Ovary (tissue), 9 donors: Measurements from ENCODE around the gene SKAP2. TPM values are rescaled to one million over a fixed set of nuclear protein-coding genes. Genes with fewer than 3 reads are reported as not detected.

Source experiments
- DNase-seq, 5 donors: peaks; one replicate each; pipeline ENCODE4 v3.0.0-alpha.2; 2019 to 2020
- H3K27ac ChIP-seq, 2 donors: fragments of 200-600 bp; one replicate each; pipeline versions ENCODE4 v1.5.1 to v1.8.0; 2019 to 2022
- H3K27me3 ChIP-seq: fragments of 200-600 bp; one replicate; pipeline ENCODE4 v1.8.0; 2022
- H3K36me3 ChIP-seq: fragments of 200-600 bp; sonication (generic); one replicate; pipeline ENCODE4 v1.5.1; 2019
- H3K4me1 ChIP-seq: one replicate; pipeline ENCODE4 v1.8.1; 2013; ENCODE audit warnings: mild to moderate bottlenecking, moderate library complexity; ENCODE audit not compliant: insufficient read depth
- H3K4me3 ChIP-seq: fragments of 200-600 bp; sonication (generic); one replicate; pipeline ENCODE4 v1.5.1; 2017
- H3K9me3 ChIP-seq, 2 donors: fragments of 200-600 bp in 1 of 2; sonication (generic) in 1 of 2; one replicate each; pipeline versions ENCODE4 v1.5.1 to v1.8.1; 2013 to 2019; ENCODE audit warnings: mild to moderate bottlenecking in 1 of 2, moderate library complexity in 1 of 2
- EP300 ChIP-seq: sonication (generic); formaldehyde crosslinking; IDR thresholded peaks from one replicate; pipeline ENCODE4 v1.6.1; 2017; ENCODE audit warnings: antibody characterized with exemption
- POLR2A ChIP-seq: fragments of 450-650 bp; IDR thresholded peaks from one replicate; pipeline ENCODE4 v1.6.1; 2017; ENCODE audit warnings: antibody characterized with exemption, mild to moderate bottlenecking, moderate library complexity
- WGBS, 3 donors: extraction: QIAGEN DNeasy Blood & Tissue Kit in 1 of 3; methylation state at CpG; one replicate each; pipeline versions ENCODE4 v1.1.5 to v1.1.7; 2013 to 2017; 5-methylcytosine and 5-hydroxymethylcytosine counted together
- intact Hi-C, 4 donors: fragments of 100-400 bp; cut with DNase I; formaldehyde crosslinking; loops; one replicate each; pipeline versions ENCODE4 v1.11.0 to v1.15.1; 2022 to 2023
- polyA plus RNA-seq, 2 donors: library from polyadenylated mRNA; stranded (reverse); fragments of 200-250 nt in 1 of 2; fragments of 350-450 nt in 1 of 2; fragmentation: Illumina TruSeq in 1 of 2; extraction: RNeasy Lipid Tissue Mini Kit (QIAGEN cat#74804) in 1 of 2; gene quantifications; one replicate each; pipeline ENCODE4 v1.2.3, GENCODE V29; 2013 to 2014
- total RNA-seq, 7 donors: library from RNA; depleted of rRNA in 2 of 7; stranded (reverse); fragments of >200 nt in 2 of 7; fragmentation: NEBNext Ultra II Directional in 3 of 7; extraction: Animal tissue kit (Norgen Biotek cat#: 25700) in 3 of 7; gene quantifications; one replicate each; pipeline versions ENCODE4 v1.1.0 to v1.2.4, GENCODE V29; 2016 to 2023
- TF ChIP-seq, protein P1 (sequence below), 3 donors: fragments of 450-650 bp in 2 of 3; fragments of 200-600 bp in 1 of 3; IDR thresholded peaks; one replicate each; pipeline versions ENCODE4 v1.5.1 to v1.8.0; 2016 to 2022; ENCODE audit warnings: antibody characterized with exemption in 3 of 3, mild to moderate bottlenecking in 1 of 3
- donor health status: DM: no; HTN: no; CAD: no; lungs with moderate emphysema.
- donor health status: DM: no; HTN: no; CAD: no.
- donor health status: Bipolar disorder and iron deficiency.
- donor health status: DM: yes; HTN: yes; CAD: no.
- donor health status: DM: no; HTN: no; CAD: no.
- donor health status: DM: yes; HTN: yes; CAD: no.

Gene SKAP2
- total and polyA plus RNA-seq, 9 donors, result 8.6 to 40.8 (median 20.0) TPM

DNA sequence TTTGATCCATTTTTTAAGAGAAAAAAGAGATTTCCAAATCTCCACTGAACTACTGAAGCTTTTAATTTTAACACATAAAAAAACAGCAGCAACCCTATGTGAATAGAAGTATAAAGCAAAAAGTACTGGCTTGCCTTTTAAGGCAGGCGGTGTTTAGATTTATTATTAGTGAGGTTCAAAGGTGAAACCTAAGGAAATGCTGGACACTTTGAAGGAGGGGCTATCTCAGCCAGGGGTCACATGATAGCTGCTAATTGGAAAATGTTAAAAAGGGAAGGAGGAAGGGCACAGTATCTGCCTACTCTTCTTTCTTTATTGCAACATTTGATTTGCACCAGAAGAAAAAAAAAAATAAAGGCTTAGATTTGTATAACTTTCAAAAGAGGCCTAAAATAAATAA is 183.8 kb downstream of the SKAP2 start:
- H3K4me1 ChIP-seq, result no peaks in the 10 kb centered on the region
- H3K4me3 ChIP-seq, result no peak overlapping the region
- no peak overlapping the region for H3K27ac ChIP-seq
- no peaks in the 10 kb centered on the region for H3K36me3 ChIP-seq
- TF ChIP-seq, protein P1, sequence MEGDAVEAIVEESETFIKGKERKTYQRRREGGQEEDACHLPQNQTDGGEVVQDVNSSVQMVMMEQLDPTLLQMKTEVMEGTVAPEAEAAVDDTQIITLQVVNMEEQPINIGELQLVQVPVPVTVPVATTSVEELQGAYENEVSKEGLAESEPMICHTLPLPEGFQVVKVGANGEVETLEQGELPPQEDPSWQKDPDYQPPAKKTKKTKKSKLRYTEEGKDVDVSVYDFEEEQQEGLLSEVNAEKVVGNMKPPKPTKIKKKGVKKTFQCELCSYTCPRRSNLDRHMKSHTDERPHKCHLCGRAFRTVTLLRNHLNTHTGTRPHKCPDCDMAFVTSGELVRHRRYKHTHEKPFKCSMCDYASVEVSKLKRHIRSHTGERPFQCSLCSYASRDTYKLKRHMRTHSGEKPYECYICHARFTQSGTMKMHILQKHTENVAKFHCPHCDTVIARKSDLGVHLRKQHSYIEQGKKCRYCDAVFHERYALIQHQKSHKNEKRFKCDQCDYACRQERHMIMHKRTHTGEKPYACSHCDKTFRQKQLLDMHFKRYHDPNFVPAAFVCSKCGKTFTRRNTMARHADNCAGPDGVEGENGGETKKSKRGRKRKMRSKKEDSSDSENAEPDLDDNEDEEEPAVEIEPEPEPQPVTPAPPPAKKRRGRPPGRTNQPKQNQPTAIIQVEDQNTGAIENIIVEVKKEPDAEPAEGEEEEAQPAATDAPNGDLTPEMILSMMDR (IDR thresholded peaks at IDR 0.05), result no peak
- TF ChIP-seq POLR2A (no peak), EP300 (no peak)
- H3K27me3 ChIP-seq, result no peaks in the 10 kb centered on the region
- 93 to 96% (median 95%) methylated on average over 1 of the region's 1 CpG for WGBS, 3 donors
- intact Hi-C loops, result no loop called here
- no peak for DNase-seq
- no peaks in the 10 kb centered on the region for H3K9me3 ChIP-seq

DNA sequence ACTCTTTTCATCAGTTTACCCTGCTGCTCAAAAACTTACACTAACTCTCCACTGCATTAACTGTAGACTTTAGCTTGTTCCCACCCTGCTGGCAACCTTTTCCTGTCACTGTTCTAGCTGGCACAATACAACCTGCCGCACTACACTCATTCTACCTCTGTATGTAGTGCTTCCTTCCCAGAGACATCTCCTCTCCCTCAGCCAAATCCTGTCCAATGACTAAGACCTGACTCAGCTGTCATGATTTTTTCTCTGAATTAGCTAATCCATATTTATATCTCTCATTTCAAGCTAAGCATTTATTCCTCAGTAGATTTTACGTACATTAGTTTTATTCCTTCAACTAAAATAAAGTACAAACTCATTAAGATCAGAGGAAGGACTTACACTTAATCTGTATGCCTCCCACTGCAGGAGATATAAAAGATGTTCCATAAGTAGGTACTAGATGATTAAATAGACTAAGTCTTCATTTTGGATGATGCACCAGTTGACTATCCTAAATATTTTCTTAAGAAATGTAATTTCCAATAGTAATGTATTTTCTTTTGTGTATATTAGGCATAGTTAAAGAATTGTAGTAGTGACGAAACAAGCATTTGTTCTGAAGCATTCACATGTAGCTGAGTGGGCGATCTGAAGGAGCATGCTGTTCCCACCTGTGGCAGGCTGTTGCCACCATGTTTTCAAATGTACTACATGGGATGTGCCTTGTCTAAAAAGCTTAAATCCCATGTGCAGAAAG is 189.1 kb downstream of the SKAP2 start:
- Histone ChIP-seq H3K27me3 (no peaks in the 10 kb centered on the region), H3K36me3 (no peaks in the 10 kb centered on the region), H3K9me3 (no peaks in the 10 kb centered on the region), H3K4me1 (no peaks in the 10 kb centered on the region), H3K27ac (no peak overlapping the region), H3K4me3 (no peak overlapping the region)
- intact Hi-C loops, result loop anchor here in 1 of 4 donors (10.0 kb wide), 1 partner anchor 781 kb away; no protein-coding TSS in a partner anchor
- WGBS, 3 donors, result 94 to 97% (median 95%) methylated on average over 4 of the region's 4 CpGs
- no peak for TF ChIP-seq POLR2A
- no peak for TF ChIP-seq EP300
- TF ChIP-seq, protein P1 (IDR thresholded peaks at IDR 0.05), result no peak
- no peak for DNase-seq

DNA sequence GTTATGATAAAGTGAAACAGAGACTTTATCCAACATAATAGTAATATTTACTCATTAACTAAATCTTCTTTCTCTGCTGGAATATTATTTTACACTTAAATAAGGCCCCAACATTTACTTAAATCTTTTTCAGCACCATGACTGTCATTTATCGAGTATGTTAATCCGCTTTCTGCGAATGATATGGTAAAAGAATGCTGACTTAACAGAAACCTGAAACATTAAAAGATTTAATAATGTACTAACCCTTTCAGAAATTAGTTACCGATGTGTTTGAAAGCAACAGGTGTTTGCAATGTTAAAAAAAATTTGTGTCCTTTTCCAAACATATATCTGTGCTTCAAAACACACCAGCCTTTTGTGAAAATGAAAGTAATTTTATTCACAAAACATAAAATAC is 190.5 kb downstream of the SKAP2 start:
- H3K4me3 ChIP-seq, result no peak overlapping the region
- H3K9me3 ChIP-seq, result no peaks in the 10 kb centered on the region
- TF ChIP-seq, protein P1 (IDR thresholded peaks at IDR 0.05), result no peak
- TF ChIP-seq EP300, result no peak
- no peak for TF ChIP-seq POLR2A
- intact Hi-C loops, result loop anchor here in 1 of 4 donors (10.0 kb wide), 1 partner anchor 779 kb away; no protein-coding TSS in a partner anchor
- H3K4me1 ChIP-seq, result no peaks in the 10 kb centered on the region
- no peak overlapping the region for H3K27ac ChIP-seq
- WGBS, 3 donors, result 82 to 88% (median 86%) methylated on average over 4 of the region's 4 CpGs
- no peak for DNase-seq
- no peaks in the 10 kb centered on the region for H3K36me3 ChIP-seq
- H3K27me3 ChIP-seq, result no peaks in the 10 kb centered on the region

DNA sequence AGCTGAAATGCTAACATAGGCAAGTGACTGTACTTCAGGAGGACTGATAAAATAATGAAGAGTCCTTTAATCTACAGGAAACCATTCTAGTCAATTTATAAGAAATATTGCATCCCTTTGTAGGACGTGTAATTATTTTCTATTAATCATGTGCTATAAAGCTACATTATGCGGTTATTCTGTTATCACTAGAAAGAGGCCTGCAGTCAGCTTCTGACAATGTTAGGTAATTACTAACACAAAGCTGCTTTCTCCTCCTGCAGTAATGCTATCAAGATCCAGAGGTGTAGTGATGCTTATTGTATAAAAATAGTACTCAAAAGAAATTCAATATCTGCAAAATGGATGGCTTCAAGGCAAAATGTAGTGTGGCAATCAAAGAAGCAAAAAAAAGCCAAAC is 191.1 kb downstream of the SKAP2 start:
- intact Hi-C loops, result loop anchor here in 1 of 4 donors (10.0 kb wide), 1 partner anchor 778 kb away; no protein-coding TSS in a partner anchor
- 83 to 87% (median 84%) methylated on average over 2 of the region's 2 CpGs for WGBS, 3 donors
- no peak overlapping the region for H3K4me3 ChIP-seq
- H3K36me3 ChIP-seq, result no peaks in the 10 kb centered on the region
- no peak for DNase-seq
- H3K27me3 ChIP-seq, result no peaks in the 10 kb centered on the region
- H3K9me3 ChIP-seq, result no peaks in the 10 kb centered on the region
- TF ChIP-seq, protein P1 (IDR thresholded peaks at IDR 0.05), result no peak
- TF ChIP-seq POLR2A (no peak), EP300 (no peak)
- no peak overlapping the region for H3K27ac ChIP-seq
- no peaks in the 10 kb centered on the region for H3K4me1 ChIP-seq
